K562 (cell line): Measurements from ENCODE around the gene KAT7. TPM values are rescaled to one million over a fixed set of nuclear protein-coding genes. Genes with fewer than 3 reads are reported as not detected.

Experiments
- CHD7 ChIP-seq: fragments of 200-600 bp; sonication (generic); IDR thresholded peaks from one replicate; pipeline ENCODE4 v1.6.1; 2012; ENCODE audit warnings: mild to moderate bottlenecking, low read depth, low read length, inconsistent platforms
- CXXC5 ChIP-seq: fragments of 250-450 bp; sonication (Bioruptor Pico); IDR thresholded peaks from 2 replicates; pipeline ENCODE4 v1.8.0; 2022; ENCODE audit warnings: inconsistent platforms, mild to moderate bottlenecking, moderate library complexity
- HNRNPLL ChIP-seq: fragments of 200-400 bp; formaldehyde crosslinking; IDR thresholded peaks from 2 replicates; pipeline ENCODE4 v1.6.1; 2017; ENCODE audit warnings: low read length, low read depth, mild to moderate bottlenecking; ENCODE audit not compliant: poor library complexity, severe bottlenecking
- IRF2 ChIP-seq: sonication (generic); formaldehyde crosslinking; IDR thresholded peaks from 2 replicates; pipeline ENCODE4 v1.8.1; 2022; ENCODE audit warnings: mild to moderate bottlenecking, missing genetic modification reagents
- JUND ChIP-seq, 2 experiments: IDR thresholded peaks; 2 replicates in 1 of 2; 3 replicates in 1 of 2; pipeline ENCODE4 v1.6.1; 2011; ENCODE audit warnings: borderline replicate concordance in 2 of 2, low read depth in 2 of 2, low read length in 2 of 2, improper control_type of control experiment in 1 of 2, missing biosample characterization in 1 of 2, missing genetic modification characterization in 1 of 2, missing genetic modification reagents in 1 of 2
- MLLT1 ChIP-seq, 2 experiments: fragments of 450-650 bp; IDR thresholded peaks; 2 replicates each; pipeline ENCODE4 v1.6.1; 2016
- MYBL2 ChIP-seq, 2 experiments: fragments of 450-650 bp in 1 of 2; sonication (generic) in 1 of 2; formaldehyde crosslinking in 1 of 2; IDR thresholded peaks; 2 replicates each; pipeline versions ENCODE4 v1.6.1 to v1.8.1; 2017 to 2022; ENCODE audit warnings: borderline replicate concordance in 1 of 2, inconsistent platforms in 1 of 2, low read depth in 1 of 2, mild to moderate bottlenecking in 1 of 2, missing genetic modification reagents in 1 of 2, moderate library complexity in 1 of 2
- RAD21 ChIP-seq, 2 experiments: fragments of 250-450 bp in 1 of 2; fragments of 450-650 bp in 1 of 2; sonication (Bioruptor Pico) in 1 of 2; formaldehyde crosslinking in 1 of 2; IDR thresholded peaks in 1 of 2; conservative IDR thresholded peaks in 1 of 2; 2 replicates each; pipeline versions ENCODE4 v1.4.0 to v1.8.0; 2020 to 2022; ENCODE audit warnings: mild to moderate bottlenecking in 2 of 2, moderate library complexity in 1 of 2
- SNRNP70 ChIP-seq: fragments of 200-400 bp; formaldehyde crosslinking; optimal IDR thresholded peaks from 2 replicates; pipeline ENCODE3; 2017; ENCODE audit warnings: low read depth, low read length
- ZNF764 ChIP-seq: fragments of 250-450 bp; sonication (Bioruptor Pico); IDR thresholded peaks from 2 replicates; pipeline ENCODE4 v1.4.0; 2020; ENCODE audit warnings: low read depth, mild to moderate bottlenecking, moderate library complexity
- polyA plus RNA-seq, 8 experiments: library from polyadenylated mRNA; depleted of rRNA in 4 of 8; stranded (reverse) in 5 of 8; unstranded in 3 of 8; fragments of >200 nt; fragmentation: Nextera tagmentation in 2 of 8; fragmentation: Illumina TruSeq in 1 of 8; extraction: Ambion mirVana in 2 of 8; extraction: Trizol in 1 of 8; gene quantifications; 2 replicates each; pipeline versions ENCODE4 v1.2.1 to v1.2.3, GENCODE V29; 2011 to 2014; ENCODE audit warnings: inconsistent platforms in 1 of 8, missing spikeins in 1 of 8
- total RNA-seq, 7 experiments: library from RNA; depleted of rRNA in 6 of 7; stranded (reverse); fragments of >200 nt in 6 of 7; fragmentation: Illumina TruSeq in 2 of 7; extraction: Trizol in 2 of 7; gene quantifications; 2 replicates each; pipeline versions ENCODE4 v1.2.1 to v1.2.3, GENCODE V29; 2011 to 2021; ENCODE audit warnings: low replicate concordance in 1 of 7

The KAT7 gene
- total and polyA plus RNA-seq, 9 of the 15 experiments (the other 6 are each of a cell fraction or from before 2014, with no cell fraction given), result 10.8 to 57.3 (median 34.8) TPM

GRCh38 chr17:49788478-49789242 lies at the start of gene KAT7 (continued):
- TF ChIP-seq CHD7 (no peak), JUND (IDR thresholded peaks at IDR 0.05; ENCODE audit: borderline replicate concordance, low read depth, low read length) (peak; percentile 69; the same call in 1 of the 2 replicates), JUND (tag; IDR thresholded peaks at IDR 0.05; ENCODE audit: borderline replicate concordance, low read depth, low read length) (peak; percentile 45; the same call in 2 of the 3 replicates), RAD21 (CRISPR knock-in tag; conservative IDR thresholded peaks at IDR 0.05 in 1 of 2, IDR thresholded peaks at IDR 0.05 in 1 of 2) (0 out of 4 replicates have a peak, but pooled peaks of 1 of the 2 experiments have one; percentile 17), HNRNPLL (peak; percentile 53), CXXC5 (CRISPR knock-in tag) (peak; percentile 95), MYBL2 (IDR thresholded peaks at IDR 0.05; ENCODE audit: low read depth) (peak; percentile 91), MYBL2 (CRISPR knock-in tag; IDR thresholded peaks at IDR 0.05; ENCODE audit: borderline replicate concordance) (no peak), ZNF764 (CRISPR knock-in tag) (0 out of 2 replicates have a peak, but pooled peaks have one; percentile 56), IRF2 (no peak), MLLT1 (IDR thresholded peaks at IDR 0.05) (peak in 1 of 2 experiments; percentile 98; a peak in 3 of 4 replicates), SNRNP70 (no peak)
